ENCODE data around the gene ZNF280C. TPM values are rescaled to one million over a fixed set of nuclear protein-coding genes. Genes with fewer than 3 reads are reported as not detected.

Gene ZNF280C
- total and polyA plus RNA-seq, 8 donors: 0.61 to 17.5 (median 2.3) TPM

DNA sequence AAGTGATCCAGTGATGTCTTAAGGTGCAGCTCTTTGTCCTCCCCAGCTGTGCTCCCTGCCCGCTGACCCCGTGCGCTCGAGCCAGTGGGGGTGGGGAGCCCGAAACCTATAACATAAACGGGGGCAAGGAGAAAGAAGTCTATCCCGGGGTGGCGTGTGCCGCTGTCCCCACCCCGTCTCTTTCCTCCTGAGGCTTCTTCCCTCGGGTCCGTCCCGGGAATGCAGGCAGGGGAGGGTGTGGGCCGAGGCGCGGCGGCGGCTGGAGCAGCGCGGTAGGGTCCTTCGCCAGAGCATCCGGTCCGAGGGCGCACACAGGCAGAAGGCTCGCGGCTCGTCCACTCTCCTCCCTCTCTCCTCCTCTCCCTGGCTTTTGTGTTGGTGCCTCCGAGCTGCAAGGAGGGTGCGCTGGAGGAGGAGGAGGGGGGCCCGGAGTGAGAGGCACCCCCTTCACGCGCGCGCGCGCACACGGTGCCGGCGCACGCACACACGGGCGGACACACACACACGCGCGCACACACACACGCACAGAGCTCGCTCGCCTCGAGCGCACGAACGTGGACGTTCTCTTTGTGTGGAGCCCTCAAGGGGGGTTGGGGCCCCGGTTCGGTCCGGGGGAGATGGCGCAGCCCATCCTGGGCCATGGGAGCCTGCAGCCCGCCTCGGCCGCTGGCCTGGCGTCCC is 97.1 kb downstream of the ZNF280C start, which contains the start of gene RAB33A:
TSS of gene RAB33A (plus strand) at position 517 of the 681 bp plus-strand sequence. CDS start at position 618, 101 bp downstream.
- H3K4me3 ChIP-seq: peak within 1 kb of the TSS; percentile 42 to 60 (median 50)
- peak in 1 of 2 donors; percentile 67 for DNase-seq
- H3K9me3 ChIP-seq: peaks cover 0 to 5% (median 0%) of the 10 kb centered on the region in 4 donors
- peaks cover 0 to 11% (median 0%) of the 10 kb centered on the region in 3 donors for H3K27me3 ChIP-seq
- no peaks in the 10 kb centered on the region for H3K36me3 ChIP-seq
- intact Hi-C loops (cut with DNase I; ENCODE audit: low total_unique reads): no loop called here
- no peak for TF ChIP-seq POLR2AphosphoS5 (IDR thresholded peaks at IDR 0.05)
- TF ChIP-seq, protein P1, sequence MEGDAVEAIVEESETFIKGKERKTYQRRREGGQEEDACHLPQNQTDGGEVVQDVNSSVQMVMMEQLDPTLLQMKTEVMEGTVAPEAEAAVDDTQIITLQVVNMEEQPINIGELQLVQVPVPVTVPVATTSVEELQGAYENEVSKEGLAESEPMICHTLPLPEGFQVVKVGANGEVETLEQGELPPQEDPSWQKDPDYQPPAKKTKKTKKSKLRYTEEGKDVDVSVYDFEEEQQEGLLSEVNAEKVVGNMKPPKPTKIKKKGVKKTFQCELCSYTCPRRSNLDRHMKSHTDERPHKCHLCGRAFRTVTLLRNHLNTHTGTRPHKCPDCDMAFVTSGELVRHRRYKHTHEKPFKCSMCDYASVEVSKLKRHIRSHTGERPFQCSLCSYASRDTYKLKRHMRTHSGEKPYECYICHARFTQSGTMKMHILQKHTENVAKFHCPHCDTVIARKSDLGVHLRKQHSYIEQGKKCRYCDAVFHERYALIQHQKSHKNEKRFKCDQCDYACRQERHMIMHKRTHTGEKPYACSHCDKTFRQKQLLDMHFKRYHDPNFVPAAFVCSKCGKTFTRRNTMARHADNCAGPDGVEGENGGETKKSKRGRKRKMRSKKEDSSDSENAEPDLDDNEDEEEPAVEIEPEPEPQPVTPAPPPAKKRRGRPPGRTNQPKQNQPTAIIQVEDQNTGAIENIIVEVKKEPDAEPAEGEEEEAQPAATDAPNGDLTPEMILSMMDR (IDR thresholded peaks at IDR 0.05): no peak
- no peak for TF ChIP-seq POLR2A (IDR thresholded peaks at IDR 0.05)
- TF ChIP-seq EP300 (IDR thresholded peaks at IDR 0.05): no peak
- 1 to 56% (median 22%) methylated on average over 22 to 55 of the region's 61 CpGs; no CpG with 5 or more reads in 1 of the 5 donors for WGBS, 5 donors
- H3K27ac ChIP-seq: peak within 1 kb of the TSS in 4 of 5 donors; percentile 9 to 74 (median 47)
- H3K4me1 ChIP-seq: peaks cover 0 to 45% (median 17%) of the 10 kb centered on the region in 4 donors

DNA sequence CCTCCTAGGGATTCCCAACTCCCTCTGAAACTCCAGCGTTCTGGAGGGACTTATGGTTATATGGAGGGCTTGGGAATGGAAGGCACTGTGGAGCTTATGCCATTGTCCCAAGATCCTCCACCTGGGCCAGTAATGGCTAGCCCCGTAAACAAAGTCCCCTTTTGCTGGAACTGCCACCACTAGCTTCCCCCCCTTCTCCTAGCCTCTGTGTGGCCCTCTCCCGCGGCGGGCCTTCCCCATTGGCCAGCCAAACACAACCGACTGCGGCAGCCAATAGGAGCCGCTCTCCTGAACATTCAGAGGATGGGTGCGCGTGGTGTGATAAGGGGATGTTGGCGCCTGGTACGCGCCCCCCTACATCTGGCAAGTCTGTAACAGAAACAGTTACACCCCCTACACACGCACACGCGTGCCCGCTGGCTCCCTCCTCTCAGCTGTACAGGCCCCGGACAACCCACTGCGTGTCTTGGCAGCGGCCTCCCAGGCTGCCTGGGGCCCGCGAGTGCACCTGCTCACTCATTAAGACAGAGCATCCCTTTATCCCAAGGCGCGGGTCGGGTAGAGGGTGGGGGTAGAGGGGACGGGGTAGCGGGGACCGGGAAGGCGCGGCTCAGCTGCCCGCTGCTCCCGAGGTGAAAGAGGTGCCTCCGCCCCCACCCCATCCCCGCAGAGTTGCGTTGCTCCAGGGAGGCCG is 97.8 kb downstream of the ZNF280C start:
- Histone ChIP-seq H3K4me3 (peak overlapping the region; percentile 42 to 60 (median 50)), H3K9me3 (peaks cover 0 to 5% (median 0%) of the 10 kb centered on the region in 4 donors), H3K27ac (peak overlapping the region in 2 of 5 donors; percentile 39 to 74), H3K4me1 (peaks cover 0 to 46% (median 18%) of the 10 kb centered on the region in 4 donors), H3K27me3 (peaks cover 0 to 11% (median 0%) of the 10 kb centered on the region in 3 donors), H3K36me3 (no peaks in the 10 kb centered on the region)
- peak; percentile 31 to 77 for DNase-seq
- intact Hi-C loops (cut with DNase I; ENCODE audit: low total_unique reads): no loop called here
- 3 to 35% (median 10%) methylated on average over 8 to 36 of the region's 36 CpGs for WGBS, 5 donors
- TF ChIP-seq POLR2A (IDR thresholded peaks at IDR 0.05): no peak
- TF ChIP-seq POLR2AphosphoS5 (IDR thresholded peaks at IDR 0.05): no peak
- no peak for TF ChIP-seq EP300 (IDR thresholded peaks at IDR 0.05)
- TF ChIP-seq, protein P1 (IDR thresholded peaks at IDR 0.05): no peak

GRCh38 chrX:130167040-130167439 is 101.7 kb downstream of the ZNF280C start:
- Histone ChIP-seq H3K4me3 (peak overlapping the region in 2 of 4 donors; percentile 57 to 60), H3K27ac (peak overlapping the region in 1 of 5 donors; percentile 92), H3K9me3 (peaks cover 0 to 1% (median 0%) of the 10 kb centered on the region in 4 donors), H3K27me3 (peaks cover 0 to 5% (median 0%) of the 10 kb centered on the region in 3 donors), H3K36me3 (no peaks in the 10 kb centered on the region), H3K4me1 (peaks cover 0 to 51% (median 29%) of the 10 kb centered on the region in 4 donors)
- 29 to 50% (median 43%) methylated on average over 4 of the region's 4 CpGs for WGBS, 5 donors
- TF ChIP-seq POLR2A (IDR thresholded peaks at IDR 0.05) (no peak), POLR2AphosphoS5 (IDR thresholded peaks at IDR 0.05) (no peak), EP300 (IDR thresholded peaks at IDR 0.05) (no peak)
- TF ChIP-seq, protein P1 (IDR thresholded peaks at IDR 0.05): no peak
- intact Hi-C loops (cut with DNase I; ENCODE audit: low total_unique reads): no loop called here
- DNase-seq: no peak

DNA sequence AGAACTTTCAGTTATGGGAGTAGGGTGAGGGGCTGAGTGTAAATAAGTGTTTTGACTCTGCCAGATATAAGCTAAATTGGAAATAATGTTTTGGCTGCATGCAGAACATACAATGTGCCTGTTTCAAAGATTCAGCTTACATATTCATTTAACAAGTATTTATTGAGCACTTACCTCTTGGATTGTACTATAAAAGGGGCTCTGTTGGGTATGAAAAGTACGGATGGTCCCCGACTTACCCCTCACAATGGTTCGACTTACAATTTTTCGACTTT is 102.3 kb downstream of the ZNF280C start:
- no peak for TF ChIP-seq EP300 (IDR thresholded peaks at IDR 0.05)
- TF ChIP-seq, protein P1 (IDR thresholded peaks at IDR 0.05): no peak
- TF ChIP-seq POLR2AphosphoS5 (IDR thresholded peaks at IDR 0.05): no peak
- TF ChIP-seq POLR2A (IDR thresholded peaks at IDR 0.05): no peak

More for the DNA sequence above, 102.3 kb downstream of the ZNF280C start:
- no peak for DNase-seq
- intact Hi-C loops (cut with DNase I; ENCODE audit: low total_unique reads): no loop called here
- 1 to 44% (median 2%) methylated on average over 4 of the region's 4 CpGs for WGBS, 5 donors
- Histone ChIP-seq H3K4me3 (peak overlapping the region; percentile 53 to 60 (median 56)), H3K27me3 (no peaks in the 10 kb centered on the region), H3K27ac (peak overlapping the region; percentile 83 to 92 (median 91)), H3K9me3 (no peaks in the 10 kb centered on the region), H3K4me1 (peaks cover 0 to 46% (median 24%) of the 10 kb centered on the region in 4 donors), H3K36me3 (no peaks in the 10 kb centered on the region)
